SH-SY5Y (cell line): ENCODE measurements around the gene PHLPP1.

Source experiments
- GATA2 ChIP-seq: IDR thresholded peaks from 2 replicates; pipeline ENCODE4 v1.6.1; 2011; ENCODE audit warnings: mild to moderate bottlenecking, low read depth, low read length
- GATA3 ChIP-seq: IDR thresholded peaks from 2 replicates; pipeline ENCODE4 v1.6.1; 2011; ENCODE audit warnings: low read depth, mild to moderate bottlenecking, low read length, moderate library complexity

DNA sequence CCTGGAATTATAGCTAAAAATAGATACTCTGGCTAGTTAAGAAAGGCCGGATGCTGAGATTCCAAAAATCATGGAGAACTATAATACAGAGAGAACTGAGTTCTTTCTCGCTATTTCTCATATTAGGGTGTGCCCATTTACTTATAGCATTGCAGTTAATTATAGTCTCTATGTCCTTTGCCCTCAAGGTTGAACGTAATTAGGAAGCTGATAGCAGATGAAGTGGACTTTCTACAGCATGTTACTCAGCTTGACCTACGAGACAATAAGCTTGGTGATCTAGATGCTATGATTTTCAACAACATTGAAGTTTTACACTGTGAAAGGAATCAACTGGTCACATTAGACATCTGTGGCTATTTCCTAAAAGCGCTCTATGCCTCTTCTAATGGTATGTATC, 187.4 kb downstream of the PHLPP1 start:
- TF ChIP-seq GATA2 (no peak), GATA3 (no peak)
